ENCODE measurements around the gene ADGRG2. TPM values are rescaled to one million over a fixed set of nuclear protein-coding genes. Genes with fewer than 3 reads are reported as not detected.

Gene ADGRG2
- polyA plus RNA-seq, 3 donors, result not detected

- H3K27ac ChIP-seq (ENCODE audit: low read depth in 1 of 2, low read length in 2 of 2), result no peak overlapping the region
- no peak overlapping the region for H3K4me2 ChIP-seq (replicated peaks; ENCODE audit: extremely low read depth, low read length, poor library complexity, severe bottlenecking)
- H3K4me3 ChIP-seq (replicated peaks in 1 of 3; ENCODE audit: low read depth in 2 of 3, low read length in 3 of 3), result no peak overlapping the region
- no peaks in the 10 kb centered on the region for H3K9me3 ChIP-seq (replicated peaks in 1 of 2; ENCODE audit: control insufficient read depth in 1 of 2, insufficient read depth in 1 of 2, low read length in 2 of 2)
- H4K20me1 ChIP-seq (ENCODE audit: insufficient read depth, low read length), result no peaks in the 10 kb centered on the region
- H3K36me3 ChIP-seq (replicated peaks in 1 of 2; ENCODE audit: control insufficient read depth in 1 of 2, insufficient read depth in 2 of 2, low read length in 2 of 2), result no peaks in the 10 kb centered on the region
- WGBS (ENCODE audit: insufficient coverage), result 93% methylated on average over 3 of the region's 4 CpGs
- Mint-ChIP-seq H3K4me3 (no peak overlapping the region), H3K36me3 (no peaks in the 10 kb centered on the region), H3K27me3 (ENCODE audit: low read depth in 3 of 3) (peaks cover 8 to 18% (median 15%) of the 10 kb centered on the region in 3 donors), H3K4me1 (no peaks in the 10 kb centered on the region), H3K9me3 (peaks cover 0 to 6% (median 0%) of the 10 kb centered on the region in 7 donors), H3K27ac (no peak overlapping the region)
- no peaks in the 10 kb centered on the region for H3K79me2 ChIP-seq (ENCODE audit: insufficient read depth, low read length)
- no peaks in the 10 kb centered on the region for H3K4me1 ChIP-seq (ENCODE audit: control insufficient read depth in 1 of 2, insufficient read depth in 2 of 2, low read length in 2 of 2)
- TF ChIP-seq CTCF (IDR thresholded peaks at IDR 0.05), result no peak
- H3K27me3 ChIP-seq (ENCODE audit: control insufficient read depth in 2 of 2, insufficient read depth in 2 of 2, low read length in 2 of 2), result peaks cover under 1 to 2% of the 10 kb centered on the region in 2 donors
- H2AFZ ChIP-seq (ENCODE audit: insufficient read depth, low read depth, low read length, poor library complexity, severe bottlenecking), result no peak overlapping the region
- intact Hi-C loops (cut with micrococcal nuclease), result no loop called here
- no peak overlapping the region for H3K9ac ChIP-seq (ENCODE audit: insufficient read depth, low read length, poor library complexity, severe bottlenecking)
- DNase-seq, result no peak
These were observed 8.4 kb upstream of the ADGRG2 start for GRCh38 chrX:19130628-19131027.

- intact Hi-C loops (cut with micrococcal nuclease), result no loop called here
- H3K27me3 Mint-ChIP-seq (ENCODE audit: low read depth in 3 of 3), result peaks cover 12 to 27% (median 21%) of the 10 kb centered on the region in 3 donors
These were observed 7.4 kb upstream of the ADGRG2 start for GRCh38 chrX:19129694-19130093.

More at GRCh38 chrX:19129694-19130093, 7.4 kb upstream of the ADGRG2 start:
- no peak overlapping the region for H3K27ac Mint-ChIP-seq
- Histone ChIP-seq H3K36me3 (replicated peaks in 1 of 2; ENCODE audit: control insufficient read depth in 1 of 2, insufficient read depth in 2 of 2, low read length in 2 of 2) (no peaks in the 10 kb centered on the region), H3K9ac (ENCODE audit: insufficient read depth, low read length, poor library complexity, severe bottlenecking) (no peak overlapping the region), H3K4me1 (ENCODE audit: control insufficient read depth in 1 of 2, insufficient read depth in 2 of 2, low read length in 2 of 2) (no peaks in the 10 kb centered on the region), H3K27me3 (ENCODE audit: control insufficient read depth in 2 of 2, insufficient read depth in 2 of 2, low read length in 2 of 2) (peaks cover 4 to 8% of the 10 kb centered on the region in 2 donors), H2AFZ (ENCODE audit: insufficient read depth, low read depth, low read length, poor library complexity, severe bottlenecking) (no peak overlapping the region), H3K4me3 (replicated peaks in 1 of 3; ENCODE audit: low read depth in 2 of 3, low read length in 3 of 3) (no peak overlapping the region), H3K27ac (ENCODE audit: low read depth in 1 of 2, low read length in 2 of 2) (no peak overlapping the region), H3K9me3 (replicated peaks in 1 of 2; ENCODE audit: control insufficient read depth in 1 of 2, insufficient read depth in 1 of 2, low read length in 2 of 2) (no peaks in the 10 kb centered on the region), H3K79me2 (ENCODE audit: insufficient read depth, low read length) (no peaks in the 10 kb centered on the region), H3K4me2 (replicated peaks; ENCODE audit: extremely low read depth, low read length, poor library complexity, severe bottlenecking) (no peak overlapping the region), H4K20me1 (ENCODE audit: insufficient read depth, low read length) (no peaks in the 10 kb centered on the region)
- WGBS (ENCODE audit: insufficient coverage), result no CpG with 5 or more reads among the region's 3 CpGs
- no peaks in the 10 kb centered on the region for H3K4me1 Mint-ChIP-seq
- DNase-seq, result no peak
- peaks cover 0 to 6% (median 0%) of the 10 kb centered on the region in 7 donors for H3K9me3 Mint-ChIP-seq
- no peaks in the 10 kb centered on the region for H3K36me3 Mint-ChIP-seq
- H3K4me3 Mint-ChIP-seq, result no peak overlapping the region
- no peak for TF ChIP-seq CTCF (IDR thresholded peaks at IDR 0.05)

Measured in CD14-positive monocyte (primary cell).